Embryonic facial prominence (tissue), 1 donor: ENCODE results near the gene TMEFF1.

Source experiments
- DNase-seq: peaks from one replicate; pipeline ENCODE4 v3.0.0-alpha.2; 2016; ENCODE audit errors: extremely low spot score

Gene TMEFF1

DNA sequence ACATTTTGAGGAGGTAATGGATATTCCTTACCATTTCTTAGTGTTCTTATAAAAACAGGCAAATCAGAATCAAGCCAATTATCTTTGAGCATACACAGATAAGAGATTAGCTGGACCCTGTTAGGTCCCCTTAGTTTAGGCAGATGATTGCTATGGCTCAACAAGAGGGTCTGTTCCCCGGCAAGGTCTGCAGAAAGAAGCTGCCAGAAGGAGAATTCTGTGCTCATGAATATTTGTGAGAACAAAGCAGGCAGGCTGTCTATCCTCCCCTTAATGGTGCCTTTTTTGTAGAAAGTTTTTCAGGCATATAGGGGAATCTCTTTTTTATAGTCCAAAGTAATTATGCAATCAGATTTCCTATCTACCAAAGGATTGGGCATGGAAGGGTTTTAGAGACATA is 132.5 kb downstream of the TMEFF1 start:
- no peak for DNase-seq

DNA sequence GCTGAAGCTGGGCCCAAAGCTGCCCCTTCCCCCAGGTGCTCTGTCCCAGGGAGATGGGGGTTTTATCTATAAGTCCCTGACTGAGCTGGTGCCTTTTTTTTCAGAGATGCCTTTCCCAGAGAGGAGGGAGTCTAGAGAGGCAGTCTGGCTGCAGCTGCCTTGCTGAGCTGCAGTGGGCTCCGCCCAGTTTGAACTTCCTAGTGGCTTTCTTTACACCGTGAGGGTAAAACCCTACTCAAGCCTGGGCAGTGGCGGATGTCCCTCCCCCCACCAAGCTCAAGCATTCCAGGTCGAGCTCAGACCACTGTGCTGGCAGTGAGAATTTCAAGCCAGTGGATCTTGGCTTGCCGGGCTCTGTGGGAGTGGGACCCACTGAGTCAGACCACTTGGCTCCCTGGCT is 146.2 kb downstream of the TMEFF1 start:
- DNase-seq, result no peak

DNA sequence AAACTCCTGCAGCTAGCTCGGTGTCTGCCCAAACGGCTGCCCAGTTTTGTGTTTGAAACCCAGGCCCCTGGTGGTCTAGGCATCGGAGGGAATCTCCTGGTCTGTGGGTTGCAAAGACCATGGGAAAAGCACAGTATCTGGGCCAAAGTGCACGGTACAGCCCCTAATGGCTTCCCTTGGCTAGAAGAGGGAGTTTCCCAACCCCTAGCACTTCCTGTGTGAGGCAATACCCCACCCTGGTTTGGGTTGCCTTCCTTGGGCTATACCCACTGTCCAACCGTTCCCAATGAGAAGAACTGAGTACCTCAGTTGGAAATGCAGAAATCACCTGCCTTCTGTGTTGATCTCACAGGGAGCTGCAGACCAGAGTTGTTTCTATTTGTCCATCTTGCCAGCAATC is 146.7 kb downstream of the TMEFF1 start:
- DNase-seq, result no peak

GRCh38 chr9:100623969-100624368 is 151.0 kb downstream of the TMEFF1 start:
- no peak for DNase-seq

DNA sequence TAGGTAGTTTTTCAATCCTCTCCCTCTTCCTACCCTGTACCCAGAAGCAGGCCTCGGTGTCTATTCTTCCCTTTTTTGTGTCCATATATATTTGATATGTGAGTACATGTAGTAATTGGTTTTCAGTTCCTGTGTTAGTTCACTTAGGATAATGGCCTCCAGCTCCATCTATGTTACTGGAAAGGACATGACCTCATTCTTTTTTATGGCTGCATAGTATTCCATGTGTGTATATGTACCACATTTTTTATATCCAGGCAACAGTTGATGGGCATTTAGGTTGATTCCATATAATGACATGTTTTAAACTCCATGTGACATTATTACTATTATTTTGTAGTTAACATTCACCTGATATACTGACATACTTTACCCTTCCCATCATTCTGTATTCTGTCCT is 154.0 kb downstream of the TMEFF1 start:
- DNase-seq, result no peak
